Esophagus muscularis mucosa (tissue), 4 donors: ENCODE measurements around the gene HOTAIR. TPM values are rescaled to one million over a fixed set of nuclear protein-coding genes. Genes with fewer than 3 reads are reported as not detected.
A peak's percentile ranks its signal among the peaks of the same experiment; 100 is the strongest.

ENCODE experiments used
- DNase-seq: peaks from one replicate; pipeline ENCODE4 v3.0.0-alpha.2; 2017; ENCODE audit errors: extremely low spot score
- H3K27ac ChIP-seq, 4 donors: fragments of 200-600 bp; sonication (generic); replicated peaks in 1 of 4; 1 replicate in 3 of 4; 2 replicates in 1 of 4; pipeline ENCODE4 v1.5.1; 2016 to 2019; ENCODE audit warnings: mild to moderate bottlenecking in 1 of 4
- H3K27me3 ChIP-seq, 4 donors: fragments of 200-600 bp; sonication (generic); one replicate each; pipeline versions ENCODE4 v1.5.1 to v1.6.0; 2016 to 2019
- H3K36me3 ChIP-seq, 4 donors: fragments of 200-600 bp; sonication (generic); one replicate each; pipeline ENCODE4 v1.5.1; 2016 to 2019
- H3K4me1 ChIP-seq, 4 donors: fragments of 200-600 bp; sonication (generic); one replicate each; pipeline ENCODE4 v1.5.1; 2016 to 2019
- H3K4me3 ChIP-seq, 4 donors: fragments of 200-600 bp; sonication (generic); 1 replicate in 2 of 4; 2 replicates in 2 of 4; pipeline ENCODE4 v1.5.1; 2016 to 2019; ENCODE audit warnings: mild to moderate bottlenecking in 4 of 4, moderate library complexity in 1 of 4
- H3K9me3 ChIP-seq, 4 donors: fragments of 200-600 bp; sonication (generic); 1 replicate in 3 of 4; 2 replicates in 1 of 4; pipeline ENCODE4 v1.5.1; 2016 to 2019
- EP300 ChIP-seq: sonication (generic); formaldehyde crosslinking; IDR thresholded peaks from one replicate; pipeline ENCODE4 v1.6.1; 2017; ENCODE audit warnings: antibody characterized with exemption
- POLR2A ChIP-seq: fragments of 450-650 bp; IDR thresholded peaks from one replicate; pipeline ENCODE4 v1.6.1; 2017; ENCODE audit warnings: antibody characterized with exemption, moderate library complexity, mild to moderate bottlenecking, low read depth
- POLR2AphosphoS5 ChIP-seq, 2 donors: sonication (generic); formaldehyde crosslinking; IDR thresholded peaks; one replicate each; pipeline ENCODE4 v1.6.1; 2017; ENCODE audit warnings: antibody characterized with exemption in 2 of 2
- WGBS: methylation state at CpG from one replicate; pipeline ENCODE4 v1.1.5; 2018; 5-methylcytosine and 5-hydroxymethylcytosine counted together
- intact Hi-C: fragments of 100-400 bp; cut with DNase I; formaldehyde crosslinking; loops from one replicate; pipeline ENCODE4 v1.15.1; 2023
- total RNA-seq, 4 donors: library from RNA; depleted of rRNA; stranded (reverse); fragments of >200 nt; gene quantifications; one replicate each; pipeline versions ENCODE4 v1.1.0 to v1.2.1, GENCODE V29; 2016
- TF ChIP-seq, protein P1 (sequence below), 3 experiments: fragments of 200-600 bp in 2 of 3; fragments of 450-650 bp in 1 of 3; sonication (generic) in 2 of 3; IDR thresholded peaks; one replicate each; pipeline ENCODE4 v1.5.1; 2017 to 2019; ENCODE audit warnings: antibody characterized with exemption in 3 of 3, mild to moderate bottlenecking in 2 of 3, moderate library complexity in 1 of 3

Gene HOTAIR
- total RNA-seq, 4 donors from 2014 or later, result not detected

- H3K9me3 ChIP-seq, result no peaks in the 10 kb centered on the region
- TF ChIP-seq, protein P1, sequence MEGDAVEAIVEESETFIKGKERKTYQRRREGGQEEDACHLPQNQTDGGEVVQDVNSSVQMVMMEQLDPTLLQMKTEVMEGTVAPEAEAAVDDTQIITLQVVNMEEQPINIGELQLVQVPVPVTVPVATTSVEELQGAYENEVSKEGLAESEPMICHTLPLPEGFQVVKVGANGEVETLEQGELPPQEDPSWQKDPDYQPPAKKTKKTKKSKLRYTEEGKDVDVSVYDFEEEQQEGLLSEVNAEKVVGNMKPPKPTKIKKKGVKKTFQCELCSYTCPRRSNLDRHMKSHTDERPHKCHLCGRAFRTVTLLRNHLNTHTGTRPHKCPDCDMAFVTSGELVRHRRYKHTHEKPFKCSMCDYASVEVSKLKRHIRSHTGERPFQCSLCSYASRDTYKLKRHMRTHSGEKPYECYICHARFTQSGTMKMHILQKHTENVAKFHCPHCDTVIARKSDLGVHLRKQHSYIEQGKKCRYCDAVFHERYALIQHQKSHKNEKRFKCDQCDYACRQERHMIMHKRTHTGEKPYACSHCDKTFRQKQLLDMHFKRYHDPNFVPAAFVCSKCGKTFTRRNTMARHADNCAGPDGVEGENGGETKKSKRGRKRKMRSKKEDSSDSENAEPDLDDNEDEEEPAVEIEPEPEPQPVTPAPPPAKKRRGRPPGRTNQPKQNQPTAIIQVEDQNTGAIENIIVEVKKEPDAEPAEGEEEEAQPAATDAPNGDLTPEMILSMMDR (IDR thresholded peaks at IDR 0.05), result no peak
- TF ChIP-seq POLR2AphosphoS5 (IDR thresholded peaks at IDR 0.05) (no peak), EP300 (no peak)
- intact Hi-C loops, result no loop called here
- H3K27me3 ChIP-seq, result peaks cover 6 to 100% (median 96%) of the 10 kb centered on the region in 4 donors
- no peaks in the 10 kb centered on the region for H3K36me3 ChIP-seq
- 33% methylated on average over 17 of the region's 19 CpGs for WGBS
- no peak for DNase-seq
- H3K27ac ChIP-seq, result no peak overlapping the region
- no peak overlapping the region for H3K4me3 ChIP-seq
- peaks cover 19 to 35% (median 27%) of the 10 kb centered on the region in 4 donors for H3K4me1 ChIP-seq
These were observed 27.6 kb upstream of the HOTAIR start for GRCh38 chr12:54002278-54002914.

DNA sequence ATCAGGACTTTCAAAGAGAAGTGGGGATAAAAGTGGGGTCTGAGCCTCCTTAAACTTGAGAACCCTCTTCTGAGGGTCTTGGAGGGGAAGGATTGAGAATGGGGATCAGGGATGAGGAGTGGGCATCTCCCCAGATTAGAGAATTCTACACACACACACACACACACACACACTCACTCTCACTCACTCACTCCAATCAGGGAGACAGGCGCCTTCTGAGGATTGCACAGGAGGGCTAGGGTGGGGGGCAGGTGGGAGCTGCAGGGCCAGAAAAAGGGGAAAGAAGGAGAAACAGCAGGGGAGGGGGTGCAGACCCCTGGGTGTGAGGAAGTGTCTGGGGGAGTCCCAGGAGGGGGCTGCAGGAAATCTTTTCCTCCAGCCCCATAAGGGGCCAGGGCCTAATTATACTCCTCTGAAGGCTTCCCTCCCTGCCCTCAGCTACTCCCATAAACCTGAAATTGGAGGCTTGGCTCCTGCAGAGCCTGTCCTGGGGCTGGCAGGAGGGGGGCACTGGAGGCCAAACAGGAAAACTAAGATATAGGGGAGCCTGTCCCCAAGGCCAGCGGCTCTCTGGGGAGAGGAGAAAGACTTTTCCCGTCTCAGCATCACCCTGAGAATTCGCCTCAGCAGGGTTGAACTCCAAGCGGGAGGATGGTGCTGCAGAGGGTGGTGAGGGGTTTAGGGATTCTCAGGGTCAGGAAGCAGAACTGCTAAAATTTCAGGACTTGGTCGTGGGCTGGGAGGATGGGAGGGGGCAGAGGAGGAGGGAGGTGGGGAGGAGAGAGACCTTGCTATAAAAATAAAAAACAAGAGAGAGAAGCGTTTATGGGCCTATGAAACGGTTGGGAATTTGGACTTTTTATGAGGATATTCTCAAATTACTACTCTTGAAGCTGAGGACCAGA lies 26.8 kb upstream of the HOTAIR start:
- intact Hi-C loops, result no loop called here
- Histone ChIP-seq H3K4me3 (no peak overlapping the region), H3K27ac (no peak overlapping the region), H3K9me3 (no peaks in the 10 kb centered on the region), H3K36me3 (no peaks in the 10 kb centered on the region), H3K4me1 (peaks cover 19 to 38% (median 29%) of the 10 kb centered on the region in 4 donors), H3K27me3 (peaks cover 6 to 100% (median 97%) of the 10 kb centered on the region in 4 donors)
- no peak for DNase-seq
- WGBS, result 42% methylated on average over 8 of the region's 8 CpGs
- TF ChIP-seq POLR2AphosphoS5 (IDR thresholded peaks at IDR 0.05) (no peak), POLR2A (no peak), EP300 (no peak)
- TF ChIP-seq, protein P1 (IDR thresholded peaks at IDR 0.05), result no peak

DNA sequence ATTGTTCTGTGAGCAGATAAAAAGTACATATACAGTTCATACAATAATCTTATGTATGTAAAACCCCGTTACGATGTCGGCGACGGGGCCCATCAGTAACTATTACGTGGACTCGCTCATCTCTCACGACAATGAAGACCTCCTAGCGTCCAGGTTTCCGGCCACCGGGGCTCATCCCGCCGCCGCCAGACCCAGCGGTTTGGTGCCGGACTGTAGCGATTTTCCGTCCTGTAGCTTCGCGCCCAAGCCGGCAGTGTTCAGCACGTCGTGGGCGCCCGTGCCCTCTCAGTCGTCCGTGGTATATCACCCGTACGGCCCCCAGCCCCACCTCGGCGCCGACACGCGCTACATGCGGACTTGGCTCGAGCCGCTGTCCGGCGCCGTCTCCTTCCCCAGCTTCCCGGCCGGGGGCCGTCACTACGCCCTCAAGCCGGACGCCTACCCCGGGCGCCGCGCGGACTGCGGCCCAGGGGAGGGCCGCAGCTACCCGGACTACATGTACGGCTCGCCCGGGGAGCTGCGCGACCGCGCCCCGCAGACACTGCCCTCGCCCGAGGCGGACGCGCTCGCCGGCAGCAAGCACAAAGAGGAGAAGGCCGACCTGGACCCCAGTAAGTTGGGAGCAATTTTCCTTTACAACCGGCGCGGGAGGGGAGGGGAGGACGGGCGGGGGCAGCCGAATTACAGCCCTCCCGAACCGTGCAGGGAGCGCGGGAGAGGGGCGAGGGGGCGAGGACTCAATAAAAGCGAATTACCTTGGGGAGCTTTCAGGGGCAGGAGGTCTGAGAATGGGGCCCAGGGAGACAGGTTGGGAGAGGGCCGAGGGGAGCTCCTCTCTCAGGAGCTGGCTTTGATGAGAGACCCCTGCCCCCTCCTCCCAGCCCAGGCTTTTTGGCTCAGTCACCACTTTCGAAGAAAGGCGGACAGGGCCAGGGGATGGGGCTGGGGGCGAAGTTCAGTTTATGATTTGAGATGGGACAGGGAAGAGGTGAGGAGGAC lies 25.7 kb upstream of the HOTAIR start, which contains the start of gene HOXC9:
Gene HOXC9 (plus strand): TSS at position 46 of the 999 bp plus-strand sequence. CDS start 28 bp downstream, at position 74.
- TF ChIP-seq, protein P1 (IDR thresholded peaks at IDR 0.05), result no peak
- no peak for TF ChIP-seq POLR2A
- no peak for TF ChIP-seq EP300
- TF ChIP-seq POLR2AphosphoS5 (IDR thresholded peaks at IDR 0.05), result no peak
- Histone ChIP-seq H3K27ac (no peak within 1 kb of the TSS), H3K27me3 (peaks cover 6 to 100% (median 99%) of the 10 kb centered on the region in 4 donors), H3K36me3 (no peaks in the 10 kb centered on the region), H3K4me3 (peak within 1 kb of the TSS; percentile 40 to 54 (median 42)), H3K9me3 (no peaks in the 10 kb centered on the region), H3K4me1 (peaks cover 18 to 42% (median 29%) of the 10 kb centered on the region in 4 donors)
- no peak for DNase-seq
- intact Hi-C loops, result no loop called here
- WGBS, result 6% methylated on average over 37 of the region's 87 CpGs

GRCh38 chr12:53999559-54000115 lies 24.9 kb upstream of the HOTAIR start:
- intact Hi-C loops, result no loop called here

More at GRCh38 chr12:53999559-54000115, 24.9 kb upstream of the HOTAIR start:
- peak overlapping the region; percentile 40 to 54 (median 42) for H3K4me3 ChIP-seq
- WGBS, result 4% methylated on average over 33 of the region's 35 CpGs
- H3K27me3 ChIP-seq, result peaks cover 11 to 100% (median 99%) of the 10 kb centered on the region in 4 donors
- TF ChIP-seq, protein P1 (IDR thresholded peaks at IDR 0.05), result no peak
- TF ChIP-seq POLR2AphosphoS5 (IDR thresholded peaks at IDR 0.05) (no peak), POLR2A (no peak), EP300 (no peak)
- DNase-seq, result no peak
- H3K9me3 ChIP-seq, result no peaks in the 10 kb centered on the region
- H3K36me3 ChIP-seq, result no peaks in the 10 kb centered on the region
- H3K4me1 ChIP-seq, result peaks cover 26 to 50% (median 37%) of the 10 kb centered on the region in 4 donors
- no peak overlapping the region for H3K27ac ChIP-seq
